Measurements from ENCODE around the gene CPM. TPM values are rescaled to one million over a fixed set of nuclear protein-coding genes. Genes with fewer than 3 reads are reported as not detected.

CPM gene
- total RNA-seq, 1 donor from 2014 or later = 41.7 TPM

GRCh38 chr12:68891141-68891540 is 41.8 kb downstream of the CPM start:
- TF ChIP-seq CTCF (conservative IDR thresholded peaks at IDR 0.05; ENCODE audit: low read depth, low read length) = no peak

GRCh38 chr12:68890701-68891113 is 42.3 kb downstream of the CPM start:
- H3K4me3 ChIP-seq (ENCODE audit: low read depth, low read length) = no peak overlapping the region
- no peak for DNase-seq (ENCODE audit: low read depth)
- TF ChIP-seq CTCF (conservative IDR thresholded peaks at IDR 0.05; ENCODE audit: low read depth, low read length) = no peak

More at GRCh38 chr12:68891141-68891540, 41.8 kb downstream of the CPM start:
- no peak for DNase-seq (ENCODE audit: low read depth)
- no peak overlapping the region for H3K4me3 ChIP-seq (ENCODE audit: low read depth, low read length)

GRCh38 chr12:68888243-68888642 is 44.7 kb downstream of the CPM start:
- no peak overlapping the region for H3K4me3 ChIP-seq (ENCODE audit: low read depth, low read length)
- TF ChIP-seq CTCF (conservative IDR thresholded peaks at IDR 0.05; ENCODE audit: low read depth, low read length) = no peak
- no peak for DNase-seq (ENCODE audit: low read depth)

- no peak for DNase-seq (ENCODE audit: low read depth)
- no peak for TF ChIP-seq CTCF (conservative IDR thresholded peaks at IDR 0.05; ENCODE audit: low read depth, low read length)
- H3K4me3 ChIP-seq (ENCODE audit: low read depth, low read length) = no peak overlapping the region
Observed at GRCh38 chr12:68887641-68888040, 45.3 kb downstream of the CPM start.

- H3K4me3 ChIP-seq (ENCODE audit: low read depth, low read length) = no peak overlapping the region
- TF ChIP-seq CTCF (conservative IDR thresholded peaks at IDR 0.05; ENCODE audit: low read depth, low read length) = no peak
- DNase-seq (ENCODE audit: low read depth) = no peak
Observed at GRCh38 chr12:68886636-68887572, 46.1 kb downstream of the CPM start.

GRCh38 chr12:68885381-68885780 is 47.6 kb downstream of the CPM start:
- TF ChIP-seq CTCF (conservative IDR thresholded peaks at IDR 0.05; ENCODE audit: low read depth, low read length) = no peak
- no peak for DNase-seq (ENCODE audit: low read depth)
- no peak overlapping the region for H3K4me3 ChIP-seq (ENCODE audit: low read depth, low read length)

GRCh38 chr12:68884251-68884650 is 48.7 kb downstream of the CPM start:
- no peak for DNase-seq (ENCODE audit: low read depth)
- no peak overlapping the region for H3K4me3 ChIP-seq (ENCODE audit: low read depth, low read length)
- TF ChIP-seq CTCF (conservative IDR thresholded peaks at IDR 0.05; ENCODE audit: low read depth, low read length) = no peak
